Measurements from ENCODE around the gene AQP10.
"Not testable (repeated sequence)": the region's sequence is repeated elsewhere in the genome, so short reads cannot be mapped to it uniquely, and the experiment has no call there.

AQP10 gene

GRCh38 chr1:154320882-154321608 lies at the start of gene AQP10:
Gene AQP10, plus strand, starts transcription at chr1:154321093. Its CDS starts 63 bp downstream, at chr1:154321156.
- no peak for DNase-seq (ENCODE audit: low read depth, low spot score)

- peak; percentile 87 for DNase-seq (ENCODE audit: low read depth, low spot score)
Measured at GRCh38 chr1:154272217-154272998, 48.5 kb upstream of the AQP10 start, which contains the start of gene HAX1. Gene HAX1, plus strand, starts transcription at chr1:154272629. Its CDS starts 95 bp downstream, at chr1:154272724.

GRCh38 chr1:154272999-154273563 lies 47.8 kb upstream of the AQP10 start:
- DNase-seq (ENCODE audit: low read depth, low spot score): no peak

- no peak for DNase-seq (ENCODE audit: low read depth, low spot score)
Measured at GRCh38 chr1:154276797-154277196, 44.1 kb upstream of the AQP10 start.

GRCh38 chr1:154287591-154287990 lies 33.3 kb upstream of the AQP10 start:
- not testable (repeated sequence) for DNase-seq (ENCODE audit: low read depth, low spot score)

GRCh38 chr1:154288661-154289060 lies 32.2 kb upstream of the AQP10 start:
- DNase-seq (ENCODE audit: low read depth, low spot score): no peak

GRCh38 chr1:154290921-154291320 lies 30.0 kb upstream of the AQP10 start:
- DNase-seq (ENCODE audit: low read depth, low spot score): no peak

GRCh38 chr1:154295408-154296235 lies 25.3 kb upstream of the AQP10 start:
- no peak for DNase-seq (ENCODE audit: low read depth, low spot score)

- DNase-seq (ENCODE audit: low read depth, low spot score): no peak
Measured at GRCh38 chr1:154301582-154301981, 19.3 kb upstream of the AQP10 start.

GRCh38 chr1:154304664-154305337 lies 16.1 kb upstream of the AQP10 start:
- DNase-seq (ENCODE audit: low read depth, low spot score): no peak

- DNase-seq (ENCODE audit: low read depth, low spot score): no peak
Measured at GRCh38 chr1:154306151-154306550, 14.7 kb upstream of the AQP10 start.

- DNase-seq (ENCODE audit: low read depth, low spot score): not testable (repeated sequence)
Measured at GRCh38 chr1:154307670-154308270, 13.1 kb upstream of the AQP10 start.

GRCh38 chr1:154309136-154309535 lies 11.8 kb upstream of the AQP10 start:
- DNase-seq (ENCODE audit: low read depth, low spot score): not testable (repeated sequence)

GRCh38 chr1:154312229-154313065 lies 8.4 kb upstream of the AQP10 start:
- DNase-seq (ENCODE audit: low read depth, low spot score): not testable (repeated sequence)

GRCh38 chr1:154313066-154313356 lies 7.9 kb upstream of the AQP10 start:
- DNase-seq (ENCODE audit: low read depth, low spot score): no peak

- DNase-seq (ENCODE audit: low read depth, low spot score): not testable (repeated sequence)
Measured at GRCh38 chr1:154314226-154314625, 6.7 kb upstream of the AQP10 start.

GRCh38 chr1:154316704-154317103 lies 4.2 kb upstream of the AQP10 start:
- no peak for DNase-seq (ENCODE audit: low read depth, low spot score)

- DNase-seq (ENCODE audit: low read depth, low spot score): no peak
Measured at GRCh38 chr1:154318386-154318785, 2.5 kb upstream of the AQP10 start.

GRCh38 chr1:154321609-154321934 lies 679 bp downstream of the AQP10 start:
- DNase-seq (ENCODE audit: low read depth, low spot score): not testable (repeated sequence)

GRCh38 chr1:154323493-154323892 lies 2.6 kb downstream of the AQP10 start:
- no peak for DNase-seq (ENCODE audit: low read depth, low spot score)

All from brain pericyte (primary cell).